GM12878 (cell line): ENCODE results near the gene SLC6A11. TPM values are rescaled to one million over a fixed set of nuclear protein-coding genes. Genes with fewer than 3 reads are reported as not detected.

Experiments used
- polyA plus RNA-seq, 11 experiments: library from polyadenylated mRNA; depleted of rRNA in 4 of 11; unstranded in 6 of 11; stranded (reverse) in 5 of 11; fragments of >200 nt; fragmentation: Nextera tagmentation in 4 of 11; fragmentation: Illumina TruSeq in 1 of 11; extraction: Ambion mirVana in 4 of 11; extraction: Trizol in 1 of 11; gene quantifications; 1 replicate in 1 of 11; 2 replicates in 10 of 11; pipeline versions ENCODE4 v1.2.1 to v1.2.3, GENCODE V29; 2011 to 2016; ENCODE audit warnings: inconsistent platforms in 2 of 11, missing spikeins in 2 of 11, low read depth in 1 of 11
- total RNA-seq, 4 experiments: library from RNA; depleted of rRNA in 3 of 4; stranded (reverse); fragments of >200 nt in 3 of 4; fragmentation: Illumina TruSeq in 1 of 4; extraction: Trizol in 1 of 4; gene quantifications; 2 replicates each; pipeline versions ENCODE4 v1.2.1 to v1.2.3, GENCODE V29; 2013 to 2021
- TF ChIP-seq, protein P1 (sequence below): fragments of 450-650 bp; IDR thresholded peaks from 2 replicates; pipeline ENCODE4 v1.6.1; 2016; ENCODE audit warnings: mild to moderate bottlenecking, moderate library complexity, borderline replicate concordance
- TF ChIP-seq, protein P2 (sequence below): IDR thresholded peaks from 2 replicates; pipeline ENCODE4 v1.6.1; 2012; ENCODE audit warnings: mild to moderate bottlenecking, low read depth, low read length
- TF ChIP-seq, protein P3 (sequence below): IDR thresholded peaks from 2 replicates; pipeline ENCODE4 v1.6.1; 2011; ENCODE audit warnings: borderline replicate concordance, low read depth, mild to moderate bottlenecking, moderate library complexity, mixed read lengths, low read length; ENCODE audit not compliant: insufficient read depth; ENCODE audit errors: extremely low read length

Gene SLC6A11
- total and polyA plus RNA-seq, 10 of the 15 experiments (the other 5 are each of a cell fraction or from before 2014, with no cell fraction given): not detected

DNA sequence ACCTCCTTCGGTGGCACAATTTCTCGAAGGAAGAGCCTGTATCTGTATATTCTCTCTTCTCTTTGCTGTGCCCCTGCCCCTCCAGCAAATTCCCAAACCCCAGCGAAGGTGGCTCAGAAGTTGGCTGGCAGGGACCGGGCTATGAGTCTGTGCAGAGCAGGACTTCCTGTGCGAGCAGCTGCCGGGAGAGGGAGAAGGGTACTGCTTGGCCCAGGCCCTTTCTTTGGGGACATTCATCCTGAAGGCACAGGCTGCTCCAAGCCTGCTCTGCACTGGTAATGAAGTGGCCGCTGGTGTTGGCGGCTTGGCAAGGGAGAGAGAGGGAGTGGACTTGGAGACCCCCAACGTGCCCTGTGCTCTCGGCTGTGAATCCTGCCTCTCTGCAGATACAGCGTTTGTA lies 1.5 kb downstream of the SLC6A11 start (continued):
- TF ChIP-seq, protein P1, sequence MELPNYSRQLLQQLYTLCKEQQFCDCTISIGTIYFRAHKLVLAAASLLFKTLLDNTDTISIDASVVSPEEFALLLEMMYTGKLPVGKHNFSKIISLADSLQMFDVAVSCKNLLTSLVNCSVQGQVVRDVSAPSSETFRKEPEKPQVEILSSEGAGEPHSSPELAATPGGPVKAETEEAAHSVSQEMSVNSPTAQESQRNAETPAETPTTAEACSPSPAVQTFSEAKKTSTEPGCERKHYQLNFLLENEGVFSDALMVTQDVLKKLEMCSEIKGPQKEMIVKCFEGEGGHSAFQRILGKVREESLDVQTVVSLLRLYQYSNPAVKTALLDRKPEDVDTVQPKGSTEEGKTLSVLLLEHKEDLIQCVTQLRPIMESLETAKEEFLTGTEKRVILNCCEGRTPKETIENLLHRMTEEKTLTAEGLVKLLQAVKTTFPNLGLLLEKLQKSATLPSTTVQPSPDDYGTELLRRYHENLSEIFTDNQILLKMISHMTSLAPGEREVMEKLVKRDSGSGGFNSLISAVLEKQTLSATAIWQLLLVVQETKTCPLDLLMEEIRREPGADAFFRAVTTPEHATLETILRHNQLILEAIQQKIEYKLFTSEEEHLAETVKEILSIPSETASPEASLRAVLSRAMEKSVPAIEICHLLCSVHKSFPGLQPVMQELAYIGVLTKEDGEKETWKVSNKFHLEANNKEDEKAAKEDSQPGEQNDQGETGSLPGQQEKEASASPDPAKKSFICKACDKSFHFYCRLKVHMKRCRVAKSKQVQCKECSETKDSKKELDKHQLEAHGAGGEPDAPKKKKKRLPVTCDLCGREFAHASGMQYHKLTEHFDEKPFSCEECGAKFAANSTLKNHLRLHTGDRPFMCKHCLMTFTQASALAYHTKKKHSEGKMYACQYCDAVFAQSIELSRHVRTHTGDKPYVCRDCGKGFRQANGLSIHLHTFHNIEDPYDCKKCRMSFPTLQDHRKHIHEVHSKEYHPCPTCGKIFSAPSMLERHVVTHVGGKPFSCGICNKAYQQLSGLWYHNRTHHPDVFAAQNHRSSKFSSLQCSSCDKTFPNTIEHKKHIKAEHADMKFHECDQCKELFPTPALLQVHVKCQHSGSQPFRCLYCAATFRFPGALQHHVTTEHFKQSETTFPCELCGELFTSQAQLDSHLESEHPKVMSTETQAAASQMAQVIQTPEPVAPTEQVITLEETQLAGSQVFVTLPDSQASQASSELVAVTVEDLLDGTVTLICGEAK: no peak
- TF ChIP-seq, protein P2, sequence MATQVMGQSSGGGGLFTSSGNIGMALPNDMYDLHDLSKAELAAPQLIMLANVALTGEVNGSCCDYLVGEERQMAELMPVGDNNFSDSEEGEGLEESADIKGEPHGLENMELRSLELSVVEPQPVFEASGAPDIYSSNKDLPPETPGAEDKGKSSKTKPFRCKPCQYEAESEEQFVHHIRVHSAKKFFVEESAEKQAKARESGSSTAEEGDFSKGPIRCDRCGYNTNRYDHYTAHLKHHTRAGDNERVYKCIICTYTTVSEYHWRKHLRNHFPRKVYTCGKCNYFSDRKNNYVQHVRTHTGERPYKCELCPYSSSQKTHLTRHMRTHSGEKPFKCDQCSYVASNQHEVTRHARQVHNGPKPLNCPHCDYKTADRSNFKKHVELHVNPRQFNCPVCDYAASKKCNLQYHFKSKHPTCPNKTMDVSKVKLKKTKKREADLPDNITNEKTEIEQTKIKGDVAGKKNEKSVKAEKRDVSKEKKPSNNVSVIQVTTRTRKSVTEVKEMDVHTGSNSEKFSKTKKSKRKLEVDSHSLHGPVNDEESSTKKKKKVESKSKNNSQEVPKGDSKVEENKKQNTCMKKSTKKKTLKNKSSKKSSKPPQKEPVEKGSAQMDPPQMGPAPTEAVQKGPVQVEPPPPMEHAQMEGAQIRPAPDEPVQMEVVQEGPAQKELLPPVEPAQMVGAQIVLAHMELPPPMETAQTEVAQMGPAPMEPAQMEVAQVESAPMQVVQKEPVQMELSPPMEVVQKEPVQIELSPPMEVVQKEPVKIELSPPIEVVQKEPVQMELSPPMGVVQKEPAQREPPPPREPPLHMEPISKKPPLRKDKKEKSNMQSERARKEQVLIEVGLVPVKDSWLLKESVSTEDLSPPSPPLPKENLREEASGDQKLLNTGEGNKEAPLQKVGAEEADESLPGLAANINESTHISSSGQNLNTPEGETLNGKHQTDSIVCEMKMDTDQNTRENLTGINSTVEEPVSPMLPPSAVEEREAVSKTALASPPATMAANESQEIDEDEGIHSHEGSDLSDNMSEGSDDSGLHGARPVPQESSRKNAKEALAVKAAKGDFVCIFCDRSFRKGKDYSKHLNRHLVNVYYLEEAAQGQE: no peak
- TF ChIP-seq, protein P3, sequence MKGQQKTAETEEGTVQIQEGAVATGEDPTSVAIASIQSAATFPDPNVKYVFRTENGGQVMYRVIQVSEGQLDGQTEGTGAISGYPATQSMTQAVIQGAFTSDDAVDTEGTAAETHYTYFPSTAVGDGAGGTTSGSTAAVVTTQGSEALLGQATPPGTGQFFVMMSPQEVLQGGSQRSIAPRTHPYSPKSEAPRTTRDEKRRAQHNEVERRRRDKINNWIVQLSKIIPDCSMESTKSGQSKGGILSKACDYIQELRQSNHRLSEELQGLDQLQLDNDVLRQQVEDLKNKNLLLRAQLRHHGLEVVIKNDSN: no peak
